Stomach smooth muscle (tissue), 2 donors: ENCODE measurements around the gene TGFBR3.
A peak's percentile ranks its signal among the peaks of the same experiment; 100 is the strongest.

Source experiments
- H3K27ac ChIP-seq: one replicate; pipeline ENCODE4 v1.7.0; 2013; ENCODE audit warnings: mild to moderate bottlenecking, low read length, inconsistent platforms
- H3K27me3 ChIP-seq, 2 donors: one replicate each; pipeline ENCODE4 v1.7.0; 2013; ENCODE audit warnings: low read length in 2 of 2; ENCODE audit not compliant: insufficient read depth in 2 of 2, control insufficient read depth in 1 of 2
- H3K36me3 ChIP-seq, 2 donors: one replicate each; pipeline ENCODE4 v1.7.0; 2013; ENCODE audit warnings: low read length in 2 of 2; ENCODE audit not compliant: control insufficient read depth in 2 of 2, insufficient read depth in 2 of 2
- H3K4me1 ChIP-seq: one replicate; pipeline ENCODE4 v1.7.0; 2013; ENCODE audit warnings: low read length; ENCODE audit not compliant: control insufficient read depth, insufficient read depth
- H3K4me3 ChIP-seq, 2 donors: one replicate each; pipeline ENCODE4 v1.7.0; 2013; ENCODE audit warnings: low read length in 2 of 2
- H3K9ac ChIP-seq, 2 donors: one replicate each; pipeline ENCODE4 v1.7.0; 2013; ENCODE audit warnings: low read length in 2 of 2, mild to moderate bottlenecking in 1 of 2
- H3K9me3 ChIP-seq, 2 donors: one replicate each; pipeline ENCODE4 v1.7.0; 2013; ENCODE audit warnings: low read length in 2 of 2; ENCODE audit not compliant: control insufficient read depth in 2 of 2
- donor health status: healthy.
- donor health status: Pancreatic carcinoma.

Gene TGFBR3

GRCh38 chr1:91683598-91683951 is 202.4 kb downstream of the TGFBR3 start:
- peak overlapping the region; percentile 53 for H3K27ac ChIP-seq

GRCh38 chr1:91682882-91683597 is 202.9 kb downstream of the TGFBR3 start:
- Histone ChIP-seq H3K36me3 (peaks cover 8 to 18% of the 10 kb centered on the region in 2 donors), H3K27ac (no peak overlapping the region), H3K4me3 (no peak overlapping the region), H3K9ac (no peak overlapping the region), H3K27me3 (no peaks in the 10 kb centered on the region), H3K9me3 (no peaks in the 10 kb centered on the region), H3K4me1 (peaks cover 28% of the 10 kb centered on the region)

More at GRCh38 chr1:91683598-91683951, 202.4 kb downstream of the TGFBR3 start:
- peaks cover 10 to 23% of the 10 kb centered on the region in 2 donors for H3K36me3 ChIP-seq
- no peaks in the 10 kb centered on the region for H3K9me3 ChIP-seq
- no peaks in the 10 kb centered on the region for H3K27me3 ChIP-seq
- peaks cover 28% of the 10 kb centered on the region for H3K4me1 ChIP-seq
- H3K4me3 ChIP-seq: no peak overlapping the region
- H3K9ac ChIP-seq: no peak overlapping the region

- Histone ChIP-seq H3K36me3 (peaks cover 6 to 13% of the 10 kb centered on the region in 2 donors), H3K27ac (no peak overlapping the region), H3K4me3 (no peak overlapping the region), H3K4me1 (peaks cover 24% of the 10 kb centered on the region), H3K27me3 (no peaks in the 10 kb centered on the region), H3K9ac (no peak overlapping the region), H3K9me3 (no peaks in the 10 kb centered on the region)
Observed at GRCh38 chr1:91680556-91681155, 205.3 kb downstream of the TGFBR3 start.

GRCh38 chr1:91679446-91679845 is 206.5 kb downstream of the TGFBR3 start:
- H3K4me1 ChIP-seq: peaks cover 14% of the 10 kb centered on the region
- no peak overlapping the region for H3K27ac ChIP-seq
- no peaks in the 10 kb centered on the region for H3K9me3 ChIP-seq
- no peaks in the 10 kb centered on the region for H3K27me3 ChIP-seq
- H3K36me3 ChIP-seq: peaks cover 6 to 13% of the 10 kb centered on the region in 2 donors
- no peak overlapping the region for H3K9ac ChIP-seq
- H3K4me3 ChIP-seq: no peak overlapping the region

GRCh38 chr1:91676030-91676429 is 209.9 kb downstream of the TGFBR3 start:
- Histone ChIP-seq H3K36me3 (peaks cover 0 to 5% of the 10 kb centered on the region in 2 donors), H3K9me3 (no peaks in the 10 kb centered on the region), H3K27me3 (no peaks in the 10 kb centered on the region), H3K4me1 (no peaks in the 10 kb centered on the region), H3K27ac (no peak overlapping the region), H3K4me3 (no peak overlapping the region), H3K9ac (no peak overlapping the region)

GRCh38 chr1:91674107-91674506 is 211.8 kb downstream of the TGFBR3 start:
- Histone ChIP-seq H3K27me3 (no peaks in the 10 kb centered on the region), H3K4me3 (no peak overlapping the region), H3K9ac (no peak overlapping the region), H3K4me1 (no peaks in the 10 kb centered on the region), H3K9me3 (no peaks in the 10 kb centered on the region), H3K27ac (no peak overlapping the region), H3K36me3 (no peaks in the 10 kb centered on the region)

GRCh38 chr1:91673613-91674012 is 212.3 kb downstream of the TGFBR3 start:
- H3K36me3 ChIP-seq: no peaks in the 10 kb centered on the region
- no peak overlapping the region for H3K9ac ChIP-seq
- H3K27me3 ChIP-seq: no peaks in the 10 kb centered on the region
- no peak overlapping the region for H3K4me3 ChIP-seq
- H3K4me1 ChIP-seq: no peaks in the 10 kb centered on the region
- no peak overlapping the region for H3K27ac ChIP-seq
- H3K9me3 ChIP-seq: no peaks in the 10 kb centered on the region

GRCh38 chr1:91672601-91673161 is 213.3 kb downstream of the TGFBR3 start:
- Histone ChIP-seq H3K27me3 (no peaks in the 10 kb centered on the region), H3K4me3 (no peak overlapping the region), H3K9ac (no peak overlapping the region), H3K27ac (no peak overlapping the region), H3K4me1 (no peaks in the 10 kb centered on the region), H3K36me3 (no peaks in the 10 kb centered on the region), H3K9me3 (no peaks in the 10 kb centered on the region)

GRCh38 chr1:91670781-91671180 is 215.2 kb downstream of the TGFBR3 start:
- no peaks in the 10 kb centered on the region for H3K9me3 ChIP-seq
- H3K4me1 ChIP-seq: no peaks in the 10 kb centered on the region
- H3K36me3 ChIP-seq: no peaks in the 10 kb centered on the region
- no peaks in the 10 kb centered on the region for H3K27me3 ChIP-seq
- H3K9ac ChIP-seq: no peak overlapping the region
- H3K4me3 ChIP-seq: no peak overlapping the region
- H3K27ac ChIP-seq: no peak overlapping the region

GRCh38 chr1:91669584-91670350 is 216.2 kb downstream of the TGFBR3 start:
- Histone ChIP-seq H3K4me1 (no peaks in the 10 kb centered on the region), H3K27ac (no peak overlapping the region), H3K27me3 (no peaks in the 10 kb centered on the region), H3K9me3 (no peaks in the 10 kb centered on the region), H3K36me3 (no peaks in the 10 kb centered on the region), H3K9ac (no peak overlapping the region), H3K4me3 (no peak overlapping the region)
